Activated T-helper 2 cell treated with anti-CD3 and anti-CD28 coated beads, Interferon-gamma antibody, Interleukin-2, Interleukin-4, amounts not matched to agents 10 μg/mL and 5 μg/mL and 100 μg/mL, durations not matched to agents 14 hours and 24 hours and 36 hours (primary cell): Measurements from ENCODE around the gene ESR2. TPM values are rescaled to one million over a fixed set of nuclear protein-coding genes. Genes with fewer than 3 reads are reported as not detected.

ENCODE experiments used
- DNase-seq: peaks from one replicate; pipeline ENCODE4 v3.0.0; 2021; ENCODE audit warnings: low spot score
- H3K27ac Mint-ChIP-seq: one replicate; pipeline ENCODE4 v1.8.0; 2021; ENCODE audit warnings: mixed read lengths
- H3K27me3 Mint-ChIP-seq: one replicate; pipeline ENCODE4 v1.8.0; 2021; ENCODE audit warnings: low read depth, mixed read lengths
- H3K36me3 Mint-ChIP-seq: one replicate; pipeline ENCODE4 v1.8.0; 2021; ENCODE audit warnings: low read depth, mixed read lengths
- H3K4me1 Mint-ChIP-seq: one replicate; pipeline ENCODE4 v1.8.0; 2021; ENCODE audit warnings: low read depth, mixed read lengths
- H3K4me3 Mint-ChIP-seq: one replicate; pipeline ENCODE4 v1.8.0; 2021; ENCODE audit warnings: low read depth, mild to moderate bottlenecking, moderate library complexity, mixed read lengths
- H3K9me3 Mint-ChIP-seq: one replicate; pipeline ENCODE4 v1.8.0; 2021; ENCODE audit warnings: mixed read lengths
- intact Hi-C: fragments of 100-400 bp; cut with micrococcal nuclease; formaldehyde crosslinking; loops from one replicate; pipeline ENCODE4 v1.15.1; 2023
- total RNA-seq: library from RNA; stranded (reverse); gene quantifications from 2 replicates; pipeline ENCODE4 v1.2.3, GENCODE V29; 2022

ESR2 gene
- total RNA-seq, 1 donor from 2014 or later: 0.09 TPM

DNA sequence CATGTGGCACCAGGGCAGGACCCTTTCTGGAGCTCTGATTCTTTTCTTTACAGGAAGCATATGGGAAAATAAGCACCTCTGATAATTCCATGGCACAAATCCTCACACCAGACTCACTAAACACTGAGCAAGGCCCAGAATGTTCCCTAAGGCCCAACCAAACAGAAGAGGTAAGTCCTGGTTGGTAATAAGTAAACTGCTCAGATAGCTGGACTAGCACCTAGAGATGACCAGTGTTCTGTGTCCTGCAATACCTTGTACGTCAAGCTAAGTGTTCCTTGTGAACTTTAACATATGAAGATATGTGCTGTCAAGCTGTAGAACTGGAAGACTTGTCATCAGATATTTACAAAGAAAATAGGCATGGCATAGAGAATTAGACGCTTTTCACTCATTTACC lies 186.7 kb downstream of the ESR2 start:
- no peaks in the 10 kb centered on the region for H3K27me3 Mint-ChIP-seq

DNA sequence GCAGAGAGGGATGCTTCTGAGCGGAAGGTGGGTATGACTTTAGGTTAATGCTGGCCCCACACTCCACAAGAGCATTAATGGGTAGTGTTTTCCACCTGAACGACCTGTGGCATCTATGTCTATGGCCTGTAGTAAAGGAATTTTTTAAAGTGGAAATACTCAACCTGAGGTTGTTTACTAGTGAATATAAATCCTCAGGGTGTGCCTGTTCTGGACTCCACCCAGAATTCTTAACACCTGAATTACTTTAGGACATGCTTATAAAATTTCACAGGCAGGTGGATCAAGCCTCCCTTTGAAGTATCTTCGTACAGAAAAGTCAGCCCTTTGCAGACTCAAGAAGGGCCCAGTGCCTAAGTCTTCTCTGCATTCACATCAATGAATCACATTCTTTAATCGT lies 196.1 kb downstream of the ESR2 start:
- Mint-ChIP-seq H3K36me3 (peaks cover 11% of the 10 kb centered on the region), H3K4me1 (no peaks in the 10 kb centered on the region), H3K27ac (no peak overlapping the region), H3K27me3 (no peaks in the 10 kb centered on the region), H3K9me3 (no peaks in the 10 kb centered on the region), H3K4me3 (no peak overlapping the region)
- no peak for DNase-seq
- intact Hi-C loops: no loop called here

More for the DNA sequence above, 186.7 kb downstream of the ESR2 start:
- DNase-seq: no peak
- peaks cover 8% of the 10 kb centered on the region for H3K36me3 Mint-ChIP-seq
- H3K4me3 Mint-ChIP-seq: no peak overlapping the region
- no peaks in the 10 kb centered on the region for H3K9me3 Mint-ChIP-seq
- intact Hi-C loops: no loop called here
- no peak overlapping the region for H3K27ac Mint-ChIP-seq
- H3K4me1 Mint-ChIP-seq: no peaks in the 10 kb centered on the region

- Mint-ChIP-seq H3K9me3 (no peaks in the 10 kb centered on the region), H3K27ac (no peak overlapping the region), H3K4me3 (no peak overlapping the region), H3K4me1 (no peaks in the 10 kb centered on the region), H3K36me3 (peaks cover 8% of the 10 kb centered on the region), H3K27me3 (no peaks in the 10 kb centered on the region)
- intact Hi-C loops: no loop called here
- DNase-seq: no peak
These were observed 198.6 kb downstream of the ESR2 start for GRCh38 chr14:64095620-64096019.

- no peaks in the 10 kb centered on the region for H3K9me3 Mint-ChIP-seq
- H3K27me3 Mint-ChIP-seq: no peaks in the 10 kb centered on the region
- intact Hi-C loops: no loop called here
- H3K4me3 Mint-ChIP-seq: no peak overlapping the region
- no peak overlapping the region for H3K27ac Mint-ChIP-seq
- peaks cover 5% of the 10 kb centered on the region for H3K36me3 Mint-ChIP-seq
- no peak for DNase-seq
- no peaks in the 10 kb centered on the region for H3K4me1 Mint-ChIP-seq
These were observed 201.2 kb downstream of the ESR2 start for GRCh38 chr14:64092940-64093339.

DNA sequence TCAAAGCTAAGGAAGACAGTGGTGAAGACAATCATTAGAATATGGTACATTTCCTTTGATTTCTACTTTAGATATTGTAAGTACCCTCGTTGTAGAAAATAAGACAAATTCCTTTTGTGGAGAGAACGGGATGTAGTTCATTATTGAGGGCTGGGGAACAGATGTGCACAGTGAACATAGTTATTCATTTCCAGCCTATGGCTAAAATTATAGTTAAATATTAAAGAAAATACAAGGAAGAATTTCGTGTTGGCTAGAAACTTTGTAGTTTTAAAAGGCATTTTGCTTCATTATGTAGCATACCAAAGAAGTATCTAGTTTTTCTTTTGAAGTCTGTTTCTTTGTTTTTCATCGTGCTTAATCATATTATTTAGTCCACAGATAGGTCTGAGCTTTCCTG lies 201.8 kb downstream of the ESR2 start:
- no peak for DNase-seq
- H3K9me3 Mint-ChIP-seq: no peaks in the 10 kb centered on the region
- no peaks in the 10 kb centered on the region for H3K4me1 Mint-ChIP-seq
- intact Hi-C loops: no loop called here
- no peaks in the 10 kb centered on the region for H3K27me3 Mint-ChIP-seq
- H3K27ac Mint-ChIP-seq: no peak overlapping the region
- peaks cover 5% of the 10 kb centered on the region for H3K36me3 Mint-ChIP-seq
- H3K4me3 Mint-ChIP-seq: no peak overlapping the region

GRCh38 chr14:64091217-64091616 lies 203.0 kb downstream of the ESR2 start:
- Mint-ChIP-seq H3K36me3 (peaks cover 3% of the 10 kb centered on the region), H3K27ac (no peak overlapping the region), H3K4me1 (no peaks in the 10 kb centered on the region), H3K4me3 (no peak overlapping the region), H3K9me3 (no peaks in the 10 kb centered on the region), H3K27me3 (no peaks in the 10 kb centered on the region)
- no peak for DNase-seq
- intact Hi-C loops: no loop called here

- no peak overlapping the region for H3K27ac Mint-ChIP-seq
These were observed 204.3 kb downstream of the ESR2 start for GRCh38 chr14:64089920-64090319.

GRCh38 chr14:64088647-64088964 lies 205.6 kb downstream of the ESR2 start:
- intact Hi-C loops: no loop called here
- no peak for DNase-seq
- Mint-ChIP-seq H3K36me3 (peaks cover 3% of the 10 kb centered on the region), H3K27me3 (no peaks in the 10 kb centered on the region), H3K27ac (no peak overlapping the region), H3K4me3 (no peak overlapping the region), H3K9me3 (no peaks in the 10 kb centered on the region), H3K4me1 (no peaks in the 10 kb centered on the region)

More at GRCh38 chr14:64089920-64090319, 204.3 kb downstream of the ESR2 start:
- H3K9me3 Mint-ChIP-seq: no peaks in the 10 kb centered on the region
- no peaks in the 10 kb centered on the region for H3K27me3 Mint-ChIP-seq
- intact Hi-C loops: no loop called here
- DNase-seq: no peak
- no peak overlapping the region for H3K4me3 Mint-ChIP-seq
- H3K4me1 Mint-ChIP-seq: no peaks in the 10 kb centered on the region
- H3K36me3 Mint-ChIP-seq: no peaks in the 10 kb centered on the region

DNA sequence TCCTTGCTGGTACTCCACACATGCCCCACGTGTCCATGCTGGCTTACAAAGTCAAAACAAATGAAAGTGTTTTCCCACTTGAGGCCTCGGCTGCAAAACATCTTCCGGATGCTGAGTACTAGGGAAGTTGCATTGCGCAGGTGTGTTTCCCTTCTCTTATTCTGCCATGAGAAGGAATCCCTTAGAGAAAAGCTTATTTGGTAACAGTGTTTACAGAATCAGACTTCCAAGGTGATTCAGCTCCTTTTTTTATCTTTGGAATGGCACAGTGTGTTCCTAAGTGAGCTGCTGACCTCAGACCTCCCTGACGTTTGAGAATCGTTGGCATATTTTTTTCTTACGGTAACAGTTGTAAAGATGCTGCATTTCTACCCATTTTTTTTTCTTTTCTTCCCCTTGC lies 211.3 kb downstream of the ESR2 start:
- intact Hi-C loops: no loop called here
- DNase-seq: no peak
- Mint-ChIP-seq H3K4me3 (no peak overlapping the region), H3K9me3 (no peaks in the 10 kb centered on the region), H3K4me1 (no peaks in the 10 kb centered on the region), H3K27me3 (no peaks in the 10 kb centered on the region), H3K27ac (no peak overlapping the region), H3K36me3 (peaks cover 6% of the 10 kb centered on the region)

DNA sequence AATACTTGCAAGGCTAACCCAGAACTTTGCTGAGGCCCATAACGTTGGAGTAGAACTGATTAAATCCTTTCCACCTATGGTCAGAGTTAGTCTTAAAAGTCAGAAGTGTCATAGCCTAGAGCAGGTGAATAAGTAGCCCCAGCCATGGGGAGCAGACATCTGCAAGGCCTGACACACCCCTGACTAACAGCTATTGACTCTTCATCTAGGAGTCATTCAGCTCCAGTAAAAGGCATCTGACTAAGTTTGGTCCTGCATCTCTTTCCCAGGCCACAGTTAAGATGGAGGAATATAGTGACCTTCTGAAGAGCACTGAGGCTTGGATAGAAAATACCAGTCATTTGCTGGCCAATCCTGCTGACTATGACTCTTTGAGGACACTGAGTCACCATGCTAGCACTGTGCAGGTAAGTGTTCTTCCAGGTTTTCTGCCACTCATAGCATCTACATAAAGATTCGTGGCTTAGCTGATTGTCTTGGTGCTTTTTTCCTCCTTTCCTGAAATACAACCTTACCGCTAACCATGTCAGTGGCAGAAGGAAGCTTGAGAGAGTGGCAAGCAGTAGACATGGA lies 212.9 kb downstream of the ESR2 start:
- Mint-ChIP-seq H3K27ac (no peak overlapping the region), H3K27me3 (no peaks in the 10 kb centered on the region), H3K9me3 (no peaks in the 10 kb centered on the region), H3K4me1 (no peaks in the 10 kb centered on the region), H3K4me3 (no peak overlapping the region), H3K36me3 (peaks cover 6% of the 10 kb centered on the region)
- intact Hi-C loops: no loop called here
- DNase-seq: no peak

DNA sequence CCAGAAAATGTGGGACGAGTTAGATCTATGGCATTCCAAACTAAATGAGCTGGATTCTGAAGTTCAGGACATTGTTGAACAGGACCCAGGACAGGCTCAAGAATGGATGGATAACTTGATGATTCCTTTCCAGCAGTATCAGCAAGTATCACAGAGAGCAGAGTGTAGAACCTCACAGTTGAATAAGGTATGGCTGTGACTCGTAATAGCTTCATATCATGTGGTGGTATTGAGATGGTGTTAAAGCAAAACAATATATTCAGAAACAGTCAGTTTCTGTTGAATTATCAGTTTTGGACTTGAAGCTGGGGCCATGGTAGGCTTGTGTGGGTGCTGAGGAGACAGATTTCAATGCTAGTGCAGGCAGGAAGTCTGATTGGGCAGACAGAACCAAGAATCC lies 213.7 kb downstream of the ESR2 start:
- no peak overlapping the region for H3K4me3 Mint-ChIP-seq
- no peak overlapping the region for H3K27ac Mint-ChIP-seq
- DNase-seq: no peak
- H3K4me1 Mint-ChIP-seq: no peaks in the 10 kb centered on the region
- H3K27me3 Mint-ChIP-seq: no peaks in the 10 kb centered on the region
- intact Hi-C loops: no loop called here
- H3K36me3 Mint-ChIP-seq: peaks cover 9% of the 10 kb centered on the region
- no peaks in the 10 kb centered on the region for H3K9me3 Mint-ChIP-seq

DNA sequence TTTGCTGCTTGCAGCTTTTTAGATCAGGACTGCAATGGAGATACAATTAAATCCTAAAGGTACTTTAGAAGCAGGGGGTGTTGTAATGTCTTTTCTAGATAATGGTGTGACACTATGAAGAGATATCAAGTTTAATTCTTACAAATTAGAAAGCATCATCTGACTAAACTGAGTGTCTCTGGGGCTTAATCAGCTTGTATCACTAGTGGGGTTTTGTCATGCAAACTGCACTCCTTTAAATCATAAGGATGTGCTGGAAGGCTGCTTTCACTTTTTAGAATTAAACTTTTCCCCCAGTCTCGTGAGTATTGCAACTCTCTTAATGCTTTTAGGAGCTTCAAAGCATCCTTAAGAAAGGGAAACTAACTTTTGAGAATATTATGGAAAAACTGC lies 218.6 kb downstream of the ESR2 start:
- DNase-seq: no peak
- intact Hi-C loops: no loop called here
- peaks cover 1% of the 10 kb centered on the region for H3K4me1 Mint-ChIP-seq
- peaks cover 20% of the 10 kb centered on the region for H3K36me3 Mint-ChIP-seq
- no peaks in the 10 kb centered on the region for H3K9me3 Mint-ChIP-seq
- H3K27me3 Mint-ChIP-seq: no peaks in the 10 kb centered on the region
- H3K27ac Mint-ChIP-seq: no peak overlapping the region
- H3K4me3 Mint-ChIP-seq: no peak overlapping the region

- no peaks in the 10 kb centered on the region for H3K9me3 Mint-ChIP-seq
- intact Hi-C loops: no loop called here
- no peaks in the 10 kb centered on the region for H3K27me3 Mint-ChIP-seq
- H3K27ac Mint-ChIP-seq: peak overlapping the region; percentile 22
- no peak for DNase-seq
- peaks cover 17% of the 10 kb centered on the region for H3K36me3 Mint-ChIP-seq
- peaks cover 1% of the 10 kb centered on the region for H3K4me1 Mint-ChIP-seq
- H3K4me3 Mint-ChIP-seq: no peak overlapping the region
These were observed 219.1 kb downstream of the ESR2 start for GRCh38 chr14:64074961-64075612.
